Progenitor cell of endocrine pancreas (in vitro differentiated cells): ENCODE data around the gene CCDC40. TPM values are rescaled to one million over a fixed set of nuclear protein-coding genes. Genes with fewer than 3 reads are reported as not detected.
A peak's percentile ranks its signal among the peaks of the same experiment; 100 is the strongest.

Source experiments
- DNase-seq: peaks from one replicate; pipeline ENCODE4 v3.0.0; 2021; ENCODE audit warnings: low spot score; ENCODE audit not compliant: unreplicated experiment
- H3K27ac Mint-ChIP-seq: 2 replicates; pipeline ENCODE4 v1.8.0; 2021; ENCODE audit warnings: mild to moderate bottlenecking, moderate library complexity, mixed read lengths
- H3K27me3 Mint-ChIP-seq: 2 replicates; pipeline ENCODE4 v1.8.0; 2021; ENCODE audit warnings: mixed read lengths
- H3K36me3 Mint-ChIP-seq: 2 replicates; pipeline ENCODE4 v1.8.0; 2022; ENCODE audit warnings: mixed read lengths; ENCODE audit not compliant: insufficient read depth
- H3K4me1 Mint-ChIP-seq: 2 replicates; pipeline ENCODE4 v1.8.0; 2021; ENCODE audit warnings: low read depth, mixed read lengths
- H3K4me3 Mint-ChIP-seq: 2 replicates; pipeline ENCODE4 v1.8.0; 2021; ENCODE audit warnings: low read depth, mild to moderate bottlenecking, moderate library complexity, mixed read lengths
- H3K9me3 Mint-ChIP-seq: 2 replicates; pipeline ENCODE4 v1.8.0; 2021; ENCODE audit warnings: low read depth, mixed read lengths
- CTCF ChIP-seq: fragments of 200-600 bp; sonication (generic); IDR thresholded peaks from one replicate; pipeline ENCODE4 v1.5.0; 2021; ENCODE audit warnings: antibody characterized with exemption, mild to moderate bottlenecking; ENCODE audit not compliant: unreplicated experiment
- total RNA-seq: library from RNA; stranded (reverse); gene quantifications from 2 replicates; pipeline ENCODE4 v1.2.1, GENCODE V29; 2021

Gene CCDC40
- total RNA-seq, 1 donor from 2014 or later: 26.9 TPM

- Mint-ChIP-seq H3K9me3 (no peaks in the 10 kb centered on the region), H3K27me3 (no peaks in the 10 kb centered on the region), H3K4me3 (no peak overlapping the region), H3K36me3 (peaks cover 5% of the 10 kb centered on the region), H3K27ac (no peak overlapping the region), H3K4me1 (peaks cover 10% of the 10 kb centered on the region)
- TF ChIP-seq CTCF: no peak
- no peak for DNase-seq
These were observed 29.4 kb upstream of the CCDC40 start for GRCh38 chr17:80006811-80007752.

- Mint-ChIP-seq H3K27ac (no peak overlapping the region), H3K4me3 (no peak overlapping the region), H3K36me3 (no peaks in the 10 kb centered on the region), H3K9me3 (no peaks in the 10 kb centered on the region), H3K27me3 (no peaks in the 10 kb centered on the region), H3K4me1 (peaks cover 4% of the 10 kb centered on the region)
- no peak for DNase-seq
- no peak for TF ChIP-seq CTCF
These were observed 28.5 kb upstream of the CCDC40 start for GRCh38 chr17:80007939-80008338.

DNA sequence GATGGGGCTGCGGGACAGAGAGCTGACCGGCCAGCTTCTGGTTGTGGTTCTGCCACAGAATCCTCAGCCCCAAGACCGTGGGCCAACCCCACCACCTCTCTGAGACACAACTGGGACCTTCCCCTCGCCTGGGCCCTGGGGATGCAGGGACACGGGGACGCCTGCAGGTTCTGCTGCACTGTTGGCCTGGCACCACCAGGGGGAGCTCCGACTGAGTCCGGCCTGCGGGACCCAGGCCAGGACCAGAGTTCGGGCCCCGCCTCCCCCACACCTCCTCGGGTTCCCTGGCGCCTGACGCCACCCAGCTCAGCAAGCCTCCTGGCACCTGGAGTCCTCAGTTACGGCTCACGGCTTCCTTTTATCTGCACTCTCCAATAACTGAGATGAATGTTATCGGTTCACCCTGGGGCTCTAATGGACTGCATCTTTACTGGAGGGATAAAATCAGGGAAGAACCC is 28.0 kb upstream of the CCDC40 start:
- H3K27me3 Mint-ChIP-seq: no peaks in the 10 kb centered on the region
- peaks cover 4% of the 10 kb centered on the region for H3K4me1 Mint-ChIP-seq
- peak; percentile 85 for TF ChIP-seq CTCF
- no peaks in the 10 kb centered on the region for H3K9me3 Mint-ChIP-seq
- no peak overlapping the region for H3K4me3 Mint-ChIP-seq
- no peaks in the 10 kb centered on the region for H3K36me3 Mint-ChIP-seq
- peak; percentile 72 for DNase-seq
- no peak overlapping the region for H3K27ac Mint-ChIP-seq

DNA sequence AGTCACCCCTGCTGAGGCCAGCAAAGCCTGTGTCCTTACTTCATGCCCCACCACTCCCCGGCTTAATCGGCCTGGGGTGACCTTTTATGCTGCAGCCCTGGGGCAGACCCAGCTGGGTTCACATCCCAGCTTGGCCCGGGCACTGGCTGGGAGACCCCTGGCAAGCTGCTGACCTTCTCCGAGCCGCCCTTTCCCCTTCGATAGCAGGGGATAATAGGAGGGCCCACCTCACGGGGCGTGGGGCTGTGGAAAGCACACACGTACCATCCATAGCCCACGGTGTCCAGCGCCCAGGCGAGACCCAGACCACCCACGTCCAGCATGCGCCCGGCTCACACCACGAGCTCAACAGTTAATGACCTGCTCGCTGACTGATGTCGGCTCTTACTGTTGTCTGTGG is 27.6 kb upstream of the CCDC40 start:
- peaks cover 4% of the 10 kb centered on the region for H3K4me1 Mint-ChIP-seq

More for the DNA sequence above, 27.6 kb upstream of the CCDC40 start:
- TF ChIP-seq CTCF: no peak
- DNase-seq: no peak
- Mint-ChIP-seq H3K27ac (no peak overlapping the region), H3K27me3 (no peaks in the 10 kb centered on the region), H3K9me3 (no peaks in the 10 kb centered on the region), H3K4me3 (no peak overlapping the region), H3K36me3 (no peaks in the 10 kb centered on the region)
